Upper lobe of left lung (tissue), 4 donors: ENCODE results near the gene USPL1.

Source experiments
- EP300 ChIP-seq, 4 donors: sonication (generic); formaldehyde crosslinking; IDR thresholded peaks; one replicate each; pipeline ENCODE4 v1.5.1; 2017; ENCODE audit warnings: antibody characterized with exemption in 4 of 4, control low read depth in 2 of 4
- POLR2A ChIP-seq, 4 donors: fragments of 450-650 bp; IDR thresholded peaks; one replicate each; pipeline ENCODE4 v1.5.1; 2016 to 2017; ENCODE audit warnings: antibody characterized with exemption in 4 of 4, mild to moderate bottlenecking in 2 of 4
- POLR2AphosphoS5 ChIP-seq, 2 donors: sonication (generic); formaldehyde crosslinking; IDR thresholded peaks; one replicate each; pipeline ENCODE4 v1.5.1; 2017; ENCODE audit warnings: antibody characterized with exemption in 2 of 2
- TF ChIP-seq, protein P1 (sequence below), 6 experiments: fragments of 450-650 bp in 4 of 6; fragments of 200-600 bp in 2 of 6; sonication (generic) in 2 of 6; IDR thresholded peaks; one replicate each; pipeline ENCODE4 v1.5.1; 2016 to 2019; ENCODE audit warnings: antibody characterized with exemption in 6 of 6

DNA sequence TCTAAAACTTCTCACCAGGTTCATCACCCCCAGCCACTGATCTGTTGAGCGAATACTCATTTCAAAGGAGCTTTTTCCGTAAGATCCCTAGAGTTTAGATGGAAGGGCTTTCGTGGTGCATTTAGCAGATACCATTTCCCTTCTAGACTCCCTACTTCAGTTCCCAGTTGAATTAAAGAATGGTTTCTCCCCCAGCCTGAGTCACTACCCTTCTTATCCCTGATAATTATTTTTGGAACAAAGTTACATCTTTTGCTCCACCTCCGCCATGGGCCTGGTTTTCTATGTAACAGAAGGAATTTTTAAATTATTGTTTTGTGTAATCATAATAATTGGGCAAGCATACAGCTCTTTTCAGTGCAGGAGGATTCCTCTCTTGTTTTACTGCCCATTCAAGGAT, 22.0 kb downstream of the USPL1 start:
- TF ChIP-seq POLR2A (IDR thresholded peaks at IDR 0.05), result no peak
- no peak for TF ChIP-seq POLR2AphosphoS5 (IDR thresholded peaks at IDR 0.05)
- TF ChIP-seq, protein P1, sequence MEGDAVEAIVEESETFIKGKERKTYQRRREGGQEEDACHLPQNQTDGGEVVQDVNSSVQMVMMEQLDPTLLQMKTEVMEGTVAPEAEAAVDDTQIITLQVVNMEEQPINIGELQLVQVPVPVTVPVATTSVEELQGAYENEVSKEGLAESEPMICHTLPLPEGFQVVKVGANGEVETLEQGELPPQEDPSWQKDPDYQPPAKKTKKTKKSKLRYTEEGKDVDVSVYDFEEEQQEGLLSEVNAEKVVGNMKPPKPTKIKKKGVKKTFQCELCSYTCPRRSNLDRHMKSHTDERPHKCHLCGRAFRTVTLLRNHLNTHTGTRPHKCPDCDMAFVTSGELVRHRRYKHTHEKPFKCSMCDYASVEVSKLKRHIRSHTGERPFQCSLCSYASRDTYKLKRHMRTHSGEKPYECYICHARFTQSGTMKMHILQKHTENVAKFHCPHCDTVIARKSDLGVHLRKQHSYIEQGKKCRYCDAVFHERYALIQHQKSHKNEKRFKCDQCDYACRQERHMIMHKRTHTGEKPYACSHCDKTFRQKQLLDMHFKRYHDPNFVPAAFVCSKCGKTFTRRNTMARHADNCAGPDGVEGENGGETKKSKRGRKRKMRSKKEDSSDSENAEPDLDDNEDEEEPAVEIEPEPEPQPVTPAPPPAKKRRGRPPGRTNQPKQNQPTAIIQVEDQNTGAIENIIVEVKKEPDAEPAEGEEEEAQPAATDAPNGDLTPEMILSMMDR (IDR thresholded peaks at IDR 0.05), result no peak
- TF ChIP-seq EP300 (IDR thresholded peaks at IDR 0.05), result no peak
